ENCODE data around the gene ZFR.
"Not testable (repeated sequence)": the region's sequence is repeated elsewhere in the genome, so short reads cannot be mapped to it uniquely, and the experiment has no call there.

Gene ZFR

GRCh38 chr5:32357658-32358057 is 86.9 kb downstream of the ZFR start:
- no peak for DNase-seq (ENCODE audit: low read depth)

- DNase-seq (ENCODE audit: low read depth): no peak
Observed at GRCh38 chr5:32355686-32356085, 88.9 kb downstream of the ZFR start.

- no peak for DNase-seq (ENCODE audit: low read depth)
Observed at GRCh38 chr5:32353420-32353819, 91.1 kb downstream of the ZFR start.

GRCh38 chr5:32352685-32353084 is 91.9 kb downstream of the ZFR start:
- DNase-seq (ENCODE audit: low read depth): no peak

- no peak for DNase-seq (ENCODE audit: low read depth)
Observed at GRCh38 chr5:32346869-32347268, 97.7 kb downstream of the ZFR start.

- no peak for DNase-seq (ENCODE audit: low read depth)
Observed at GRCh38 chr5:32343058-32343672, 101.4 kb downstream of the ZFR start.

GRCh38 chr5:32342656-32343055 is 101.9 kb downstream of the ZFR start:
- DNase-seq (ENCODE audit: low read depth): no peak

- no peak for DNase-seq (ENCODE audit: low read depth)
Observed at GRCh38 chr5:32339878-32340277, 104.7 kb downstream of the ZFR start.

- DNase-seq (ENCODE audit: low read depth): no peak
Observed at GRCh38 chr5:32339198-32339597, 105.3 kb downstream of the ZFR start.

GRCh38 chr5:32332966-32333365 is 111.6 kb downstream of the ZFR start:
- no peak for DNase-seq (ENCODE audit: low read depth)

GRCh38 chr5:32332361-32332760 is 112.2 kb downstream of the ZFR start:
- DNase-seq (ENCODE audit: low read depth): no peak

GRCh38 chr5:32331935-32332274 is 112.6 kb downstream of the ZFR start:
- no peak for DNase-seq (ENCODE audit: low read depth)

- no peak for DNase-seq (ENCODE audit: low read depth)
Observed at GRCh38 chr5:32331217-32331934, 113.2 kb downstream of the ZFR start.

- no peak for DNase-seq (ENCODE audit: low read depth)
Observed at GRCh38 chr5:32330126-32330971, 114.2 kb downstream of the ZFR start.

GRCh38 chr5:32329395-32329834 is 115.1 kb downstream of the ZFR start:
- DNase-seq (ENCODE audit: low read depth): peak; percentile 5

- no peak for DNase-seq (ENCODE audit: low read depth)
Observed at GRCh38 chr5:32326216-32326772, 118.2 kb downstream of the ZFR start.

- DNase-seq (ENCODE audit: low read depth): no peak
Observed at GRCh38 chr5:32325616-32326015, 118.9 kb downstream of the ZFR start.

- no peak for DNase-seq (ENCODE audit: low read depth)
Observed at GRCh38 chr5:32325062-32325461, 119.5 kb downstream of the ZFR start.

GRCh38 chr5:32323741-32324140 is 120.8 kb downstream of the ZFR start:
- no peak for DNase-seq (ENCODE audit: low read depth)

- no peak for DNase-seq (ENCODE audit: low read depth)
Observed at GRCh38 chr5:32322882-32323281, 121.7 kb downstream of the ZFR start.

- not testable (repeated sequence) for DNase-seq (ENCODE audit: low read depth)
Observed at GRCh38 chr5:32321787-32322186, 122.8 kb downstream of the ZFR start.

GRCh38 chr5:32320576-32320975 is 124.0 kb downstream of the ZFR start:
- no peak for DNase-seq (ENCODE audit: low read depth)
